ENCODE measurements around the gene GUCA1A. TPM values are rescaled to one million over a fixed set of nuclear protein-coding genes. Genes with fewer than 3 reads are reported as not detected.
"Not testable (repeated sequence)": the region's sequence is repeated elsewhere in the genome, so short reads cannot be mapped to it uniquely, and the experiment has no call there.

GUCA1A gene
- total RNA-seq, 2 experiments from 2014 or later = not detected

DNA sequence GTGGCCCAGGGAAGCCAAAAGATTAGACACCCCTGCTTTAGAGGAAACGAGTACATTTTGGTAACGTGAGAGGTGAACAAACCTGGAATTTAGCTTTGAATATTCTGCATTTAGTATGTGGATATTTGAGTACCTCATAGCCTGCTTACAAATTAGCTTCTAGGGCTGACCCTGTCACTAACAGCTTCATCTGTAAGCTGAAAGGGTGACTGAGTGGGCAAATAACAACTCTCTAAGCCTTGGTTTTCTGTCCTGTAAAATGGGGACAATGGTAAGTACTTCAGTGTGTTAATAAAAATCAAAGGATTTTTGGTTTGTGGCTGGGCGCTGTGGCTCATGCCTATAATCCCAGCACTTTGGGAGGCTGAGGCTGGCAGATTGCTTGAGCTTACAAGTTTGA is 30.0 kb downstream of the GUCA1A start:
- TF ChIP-seq, protein P1, sequence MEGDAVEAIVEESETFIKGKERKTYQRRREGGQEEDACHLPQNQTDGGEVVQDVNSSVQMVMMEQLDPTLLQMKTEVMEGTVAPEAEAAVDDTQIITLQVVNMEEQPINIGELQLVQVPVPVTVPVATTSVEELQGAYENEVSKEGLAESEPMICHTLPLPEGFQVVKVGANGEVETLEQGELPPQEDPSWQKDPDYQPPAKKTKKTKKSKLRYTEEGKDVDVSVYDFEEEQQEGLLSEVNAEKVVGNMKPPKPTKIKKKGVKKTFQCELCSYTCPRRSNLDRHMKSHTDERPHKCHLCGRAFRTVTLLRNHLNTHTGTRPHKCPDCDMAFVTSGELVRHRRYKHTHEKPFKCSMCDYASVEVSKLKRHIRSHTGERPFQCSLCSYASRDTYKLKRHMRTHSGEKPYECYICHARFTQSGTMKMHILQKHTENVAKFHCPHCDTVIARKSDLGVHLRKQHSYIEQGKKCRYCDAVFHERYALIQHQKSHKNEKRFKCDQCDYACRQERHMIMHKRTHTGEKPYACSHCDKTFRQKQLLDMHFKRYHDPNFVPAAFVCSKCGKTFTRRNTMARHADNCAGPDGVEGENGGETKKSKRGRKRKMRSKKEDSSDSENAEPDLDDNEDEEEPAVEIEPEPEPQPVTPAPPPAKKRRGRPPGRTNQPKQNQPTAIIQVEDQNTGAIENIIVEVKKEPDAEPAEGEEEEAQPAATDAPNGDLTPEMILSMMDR (IDR thresholded peaks at IDR 0.05) = no peak
- no peak overlapping the region for H3K27ac ChIP-seq (ENCODE audit: low read depth in 1 of 2, low read length in 2 of 2)
- no peak for DNase-seq
- Mint-ChIP-seq H3K27me3 (no peaks in the 10 kb centered on the region), H3K4me1 (ENCODE audit: low read depth) (no peaks in the 10 kb centered on the region), H3K36me3 (ENCODE audit: low read depth) (peaks cover 48% of the 10 kb centered on the region), H3K4me3 (no peak overlapping the region), H3K27ac (no peak overlapping the region), H3K9me3 (no peaks in the 10 kb centered on the region)
- no peaks in the 10 kb centered on the region for H3K27me3 ChIP-seq (ENCODE audit: control insufficient read depth in 1 of 2, insufficient read depth in 2 of 2, low read length in 2 of 2)
- H3K36me3 ChIP-seq (ENCODE audit: insufficient read depth, low read length) = peaks cover 24% of the 10 kb centered on the region
- no peak overlapping the region for H3K4me3 ChIP-seq (ENCODE audit: low read length)
- ChIA-PET POLR2A (interaction anchor here (1.4 kb wide), 1 partner anchor 11 kb away, joined by 3 read pairs; no protein-coding TSS in a partner anchor), CTCF (interaction anchor here (1.1 to 1.5 kb wide), 2 partner anchors 344 to 417 kb away, joined by 3 read pairs; no protein-coding TSS in a partner anchor)
- no peaks in the 10 kb centered on the region for H3K9me3 ChIP-seq (ENCODE audit: control insufficient read depth in 1 of 2, insufficient read depth in 1 of 2, low read length in 2 of 2)
- no peak for ATAC-seq (ENCODE audit: poor library complexity)
- peaks cover under 1% of the 10 kb centered on the region for H3K4me1 ChIP-seq (ENCODE audit: insufficient read depth, low read length)
- intact Hi-C loops (cut with DNase I, micrococcal nuclease) = no loop called here

DNA sequence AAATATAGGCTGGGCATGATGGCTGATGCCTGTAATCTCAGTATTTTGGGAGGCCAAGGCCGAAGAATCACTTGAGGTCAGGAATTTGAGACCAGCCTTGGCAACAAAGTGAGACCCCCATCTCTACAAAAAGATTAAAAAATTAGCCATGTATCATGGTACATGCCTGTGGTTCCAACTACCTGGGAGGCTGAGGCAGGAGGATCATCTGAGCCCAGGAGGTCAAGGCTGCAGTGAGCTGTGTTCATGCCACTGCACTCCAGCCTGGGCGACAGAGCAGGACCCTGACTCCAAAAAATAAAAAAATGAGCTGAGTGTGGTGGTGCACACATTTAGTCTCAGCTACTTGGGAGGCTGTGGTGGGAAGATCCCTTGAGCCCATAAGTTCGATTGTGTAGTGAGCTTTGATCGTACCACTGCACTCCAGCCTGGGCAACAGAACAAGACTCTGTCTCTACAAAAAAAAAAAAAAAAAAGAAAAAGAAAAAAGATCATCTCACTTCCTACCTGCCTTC is 31.7 kb downstream of the GUCA1A start:
- DNase-seq (no peak), ATAC-seq (ENCODE audit: poor library complexity) (no peak)
- no peak overlapping the region for H3K27ac Mint-ChIP-seq
- Histone ChIP-seq H3K4me3 (ENCODE audit: low read length) (no peak overlapping the region), H3K4me1 (ENCODE audit: insufficient read depth, low read length) (no peaks in the 10 kb centered on the region), H3K27me3 (ENCODE audit: control insufficient read depth in 1 of 2, insufficient read depth in 2 of 2, low read length in 2 of 2) (no peaks in the 10 kb centered on the region), H3K27ac (ENCODE audit: low read depth in 1 of 2, low read length in 2 of 2) (no peak overlapping the region), H3K9me3 (ENCODE audit: control insufficient read depth in 1 of 2, insufficient read depth in 1 of 2, low read length in 2 of 2) (no peaks in the 10 kb centered on the region), H3K36me3 (ENCODE audit: insufficient read depth, low read length) (peaks cover 40% of the 10 kb centered on the region)
- POLR2A ChIA-PET = interaction anchor here (1.7 kb wide), 1 partner anchor 10 kb away, joined by 4 read pairs; no protein-coding TSS in a partner anchor
- H3K36me3 Mint-ChIP-seq (ENCODE audit: low read depth) = peaks cover 61% of the 10 kb centered on the region
- CTCF ChIA-PET = no interaction called here
- no peak overlapping the region for H3K4me3 Mint-ChIP-seq
- H3K4me1 Mint-ChIP-seq (ENCODE audit: low read depth) = no peaks in the 10 kb centered on the region
- TF ChIP-seq, protein P1 (IDR thresholded peaks at IDR 0.05) = no peak
- intact Hi-C loops (cut with DNase I, micrococcal nuclease) = no loop called here
- no peaks in the 10 kb centered on the region for H3K9me3 Mint-ChIP-seq
- H3K27me3 Mint-ChIP-seq = no peaks in the 10 kb centered on the region

DNA sequence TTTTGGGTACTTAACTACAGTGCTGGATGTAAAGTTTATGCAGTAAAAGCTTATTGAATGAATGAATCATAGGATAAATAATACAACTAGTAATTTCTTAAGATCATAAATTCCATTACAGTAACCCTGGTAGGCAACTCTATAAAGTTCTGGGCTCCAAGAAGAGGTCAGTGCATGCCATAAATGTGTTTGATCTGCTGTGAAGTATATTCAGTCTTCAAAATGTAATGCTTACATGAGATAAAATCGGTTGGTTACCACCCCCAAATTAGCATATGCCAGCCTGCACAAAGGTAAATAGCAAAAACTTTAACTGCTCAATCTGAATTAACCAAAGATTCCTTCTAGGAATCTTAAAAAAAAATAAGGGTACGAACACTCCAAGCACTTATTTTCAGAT is 34.4 kb downstream of the GUCA1A start:
- CTCF ChIA-PET; H3K27me3 Mint-ChIP-seq; H3K4me1 ChIP-seq (ENCODE audit: insufficient read depth, low read length); DNase-seq; H3K9me3 Mint-ChIP-seq; intact Hi-C loops (cut with DNase I, micrococcal nuclease); POLR2A ChIA-PET; H3K9me3 ChIP-seq (ENCODE audit: control insufficient read depth in 1 of 2, insufficient read depth in 1 of 2, low read length in 2 of 2); H3K4me1 Mint-ChIP-seq (ENCODE audit: low read depth); ATAC-seq (ENCODE audit: poor library complexity); H3K4me3 ChIP-seq (ENCODE audit: low read length); H3K4me3 Mint-ChIP-seq; H3K27me3 ChIP-seq (ENCODE audit: control insufficient read depth in 1 of 2, insufficient read depth in 2 of 2, low read length in 2 of 2); H3K27ac Mint-ChIP-seq; H3K27ac ChIP-seq (ENCODE audit: low read depth in 1 of 2, low read length in 2 of 2): not testable (repeated sequence)
- H3K36me3 Mint-ChIP-seq (ENCODE audit: low read depth) = peaks cover 83% of the 10 kb centered on the region
- peaks cover 64% of the 10 kb centered on the region for H3K36me3 ChIP-seq (ENCODE audit: insufficient read depth, low read length)

DNA sequence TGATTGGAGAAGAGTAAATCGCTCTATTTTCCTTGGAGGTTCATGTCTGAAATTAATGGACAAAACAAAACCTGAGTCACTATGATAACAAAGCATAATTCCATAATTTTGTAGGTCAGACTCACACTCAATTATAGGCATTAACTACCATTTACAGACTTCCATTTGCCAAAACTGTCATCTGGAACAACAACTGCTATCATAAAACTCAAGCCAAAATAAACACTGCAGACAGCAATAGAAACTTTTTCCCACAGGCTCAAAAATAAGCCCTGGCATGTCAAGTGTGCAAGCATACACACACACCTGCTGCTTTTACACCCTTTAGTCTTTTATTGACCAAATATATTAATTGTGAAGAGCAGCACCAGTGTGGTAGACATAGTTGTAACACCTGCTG is 37.4 kb downstream of the GUCA1A start:
- Histone ChIP-seq H3K27ac (ENCODE audit: low read depth in 1 of 2, low read length in 2 of 2) (no peak overlapping the region), H3K4me3 (ENCODE audit: low read length) (no peak overlapping the region), H3K27me3 (ENCODE audit: control insufficient read depth in 1 of 2, insufficient read depth in 2 of 2, low read length in 2 of 2) (no peaks in the 10 kb centered on the region), H3K9me3 (ENCODE audit: control insufficient read depth in 1 of 2, insufficient read depth in 1 of 2, low read length in 2 of 2) (no peaks in the 10 kb centered on the region), H3K4me1 (ENCODE audit: insufficient read depth, low read length) (peaks cover 8% of the 10 kb centered on the region), H3K36me3 (ENCODE audit: insufficient read depth, low read length) (peaks cover 71% of the 10 kb centered on the region)
- H3K27me3 Mint-ChIP-seq = no peaks in the 10 kb centered on the region
- POLR2A ChIA-PET = no interaction called here
- peaks cover 83% of the 10 kb centered on the region for H3K36me3 Mint-ChIP-seq (ENCODE audit: low read depth)
- DNase-seq (no peak), ATAC-seq (ENCODE audit: poor library complexity) (no peak)
- H3K9me3 Mint-ChIP-seq = no peaks in the 10 kb centered on the region
- no peak overlapping the region for H3K27ac Mint-ChIP-seq
- CTCF ChIA-PET = no interaction called here
- no peak overlapping the region for H3K4me3 Mint-ChIP-seq
- H3K4me1 Mint-ChIP-seq (ENCODE audit: low read depth) = peaks cover 10% of the 10 kb centered on the region
- intact Hi-C loops (cut with DNase I, micrococcal nuclease) = loop anchor here in 1 of 2 experiments (5.0 to 10.0 kb wide), 2 partner anchors 133 to 166 kb away; no protein-coding TSS in a partner anchor
- TF ChIP-seq, protein P1 (IDR thresholded peaks at IDR 0.05) = no peak

All from CD4-positive, alpha-beta T cell (primary cell).